DND-41 (cell line): ENCODE data around the gene MRPL40.

Source experiments
- ATAC-seq: fragments of 200-7000 bp; cut with Tn5 transposase; 3 replicates; pipeline ENCODE4 v1.9.1; 2021; ENCODE audit warnings: low read depth; ENCODE audit not compliant: insufficient read depth
- DNase-seq: peaks from one replicate; pipeline ENCODE4 v3.0.0-alpha.2; 2020
- H2AFZ ChIP-seq: 2 replicates; pipeline ENCODE4 v1.6.0; 2012; ENCODE audit warnings: low read depth, low read length
- H3K27ac ChIP-seq: 2 replicates; pipeline ENCODE4 v1.5.1; 2012; ENCODE audit warnings: low read length, inconsistent platforms
- H3K27me3 ChIP-seq: fragments of 200-600 bp; sonication (generic); 2 replicates; pipeline ENCODE4 v1.6.0; 2012; ENCODE audit warnings: low read length, mild to moderate bottlenecking, inconsistent platforms; ENCODE audit not compliant: insufficient read depth, poor library complexity
- H3K36me3 ChIP-seq: 2 replicates; pipeline ENCODE4 v1.5.1; 2012; ENCODE audit warnings: low read length, inconsistent platforms; ENCODE audit not compliant: insufficient read depth
- H3K4me1 ChIP-seq: 2 replicates; pipeline ENCODE4 v1.5.1; 2012; ENCODE audit warnings: mild to moderate bottlenecking, low read length; ENCODE audit not compliant: insufficient read depth
- H3K4me2 ChIP-seq: 2 replicates; pipeline ENCODE4 v1.6.0; 2012; ENCODE audit warnings: mild to moderate bottlenecking, moderate library complexity, low read length, inconsistent platforms; ENCODE audit not compliant: insufficient read depth
- H3K4me3 ChIP-seq, 2 experiments: fragments of 200-600 bp in 1 of 2; shearing (Covaris generic) in 1 of 2; 2 replicates each; pipeline ENCODE4 v1.5.1; 2012 to 2016; ENCODE audit warnings: inconsistent platforms in 2 of 2, low read length in 2 of 2, mild to moderate bottlenecking in 2 of 2, low read depth in 1 of 2, moderate library complexity in 1 of 2
- H3K79me2 ChIP-seq: 2 replicates; pipeline ENCODE4 v1.6.0; 2012; ENCODE audit warnings: low read length, inconsistent platforms; ENCODE audit not compliant: insufficient read depth
- H3K9ac ChIP-seq: 2 replicates; pipeline ENCODE4 v1.6.0; 2012; ENCODE audit warnings: low read depth, mild to moderate bottlenecking, inconsistent platforms, low read length, moderate library complexity
- H3K9me3 ChIP-seq: 2 replicates; pipeline ENCODE4 v1.5.1; 2012; ENCODE audit warnings: low read length, moderate library complexity, mild to moderate bottlenecking, inconsistent platforms; ENCODE audit not compliant: insufficient read depth, severe bottlenecking
- H4K20me1 ChIP-seq: 2 replicates; pipeline ENCODE4 v1.6.0; 2012; ENCODE audit warnings: low read length; ENCODE audit not compliant: insufficient read depth
- EZH2 ChIP-seq: IDR thresholded peaks from 3 replicates; pipeline ENCODE4 v1.6.1; 2012; ENCODE audit warnings: borderline replicate concordance, low read depth, mild to moderate bottlenecking, moderate library complexity, low read length, inconsistent platforms; ENCODE audit not compliant: severe bottlenecking
- TF ChIP-seq, protein P1 (sequence below): IDR thresholded peaks from 2 replicates; pipeline ENCODE4 v1.5.1; 2012; ENCODE audit warnings: borderline replicate concordance, low read length, moderate library complexity, mild to moderate bottlenecking; ENCODE audit not compliant: poor library complexity, severe bottlenecking; ENCODE audit errors: extremely low read depth

MRPL40 gene

DNA sequence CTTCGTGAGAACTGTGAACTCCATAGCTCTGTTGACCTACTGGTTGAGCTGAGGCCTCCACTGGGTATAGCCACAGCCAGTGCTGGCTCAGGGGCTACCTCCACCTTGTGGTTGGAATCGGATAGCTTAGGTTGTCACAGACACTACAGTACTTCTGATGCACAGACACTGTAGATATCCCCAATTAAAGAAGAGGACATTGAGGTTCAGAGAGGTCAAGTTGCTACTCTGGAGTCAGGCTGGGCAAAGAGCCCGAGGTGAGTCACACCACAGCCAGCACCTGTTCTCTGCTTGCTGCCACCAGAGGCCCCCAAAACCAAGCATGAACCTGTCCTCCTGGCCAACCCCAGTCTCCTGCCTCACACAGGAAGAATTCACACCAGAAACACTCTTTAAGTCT, 41.2 kb downstream of the MRPL40 start:
- Histone ChIP-seq H4K20me1 (peaks cover 80% of the 10 kb centered on the region), H3K4me2 (no peak overlapping the region), H2AFZ (no peak overlapping the region), H3K27ac (no peak overlapping the region), H3K4me3 (no peak overlapping the region), H3K79me2 (peaks cover 84% of the 10 kb centered on the region), H3K27me3 (no peaks in the 10 kb centered on the region), H3K9me3 (no peaks in the 10 kb centered on the region), H3K4me1 (peaks cover 22% of the 10 kb centered on the region), H3K9ac (no peak overlapping the region), H3K36me3 (peaks cover 77% of the 10 kb centered on the region)
- ATAC-seq (no peak), DNase-seq (no peak)
- TF ChIP-seq, protein P1, sequence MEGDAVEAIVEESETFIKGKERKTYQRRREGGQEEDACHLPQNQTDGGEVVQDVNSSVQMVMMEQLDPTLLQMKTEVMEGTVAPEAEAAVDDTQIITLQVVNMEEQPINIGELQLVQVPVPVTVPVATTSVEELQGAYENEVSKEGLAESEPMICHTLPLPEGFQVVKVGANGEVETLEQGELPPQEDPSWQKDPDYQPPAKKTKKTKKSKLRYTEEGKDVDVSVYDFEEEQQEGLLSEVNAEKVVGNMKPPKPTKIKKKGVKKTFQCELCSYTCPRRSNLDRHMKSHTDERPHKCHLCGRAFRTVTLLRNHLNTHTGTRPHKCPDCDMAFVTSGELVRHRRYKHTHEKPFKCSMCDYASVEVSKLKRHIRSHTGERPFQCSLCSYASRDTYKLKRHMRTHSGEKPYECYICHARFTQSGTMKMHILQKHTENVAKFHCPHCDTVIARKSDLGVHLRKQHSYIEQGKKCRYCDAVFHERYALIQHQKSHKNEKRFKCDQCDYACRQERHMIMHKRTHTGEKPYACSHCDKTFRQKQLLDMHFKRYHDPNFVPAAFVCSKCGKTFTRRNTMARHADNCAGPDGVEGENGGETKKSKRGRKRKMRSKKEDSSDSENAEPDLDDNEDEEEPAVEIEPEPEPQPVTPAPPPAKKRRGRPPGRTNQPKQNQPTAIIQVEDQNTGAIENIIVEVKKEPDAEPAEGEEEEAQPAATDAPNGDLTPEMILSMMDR: no peak
- TF ChIP-seq EZH2: no peak

DNA sequence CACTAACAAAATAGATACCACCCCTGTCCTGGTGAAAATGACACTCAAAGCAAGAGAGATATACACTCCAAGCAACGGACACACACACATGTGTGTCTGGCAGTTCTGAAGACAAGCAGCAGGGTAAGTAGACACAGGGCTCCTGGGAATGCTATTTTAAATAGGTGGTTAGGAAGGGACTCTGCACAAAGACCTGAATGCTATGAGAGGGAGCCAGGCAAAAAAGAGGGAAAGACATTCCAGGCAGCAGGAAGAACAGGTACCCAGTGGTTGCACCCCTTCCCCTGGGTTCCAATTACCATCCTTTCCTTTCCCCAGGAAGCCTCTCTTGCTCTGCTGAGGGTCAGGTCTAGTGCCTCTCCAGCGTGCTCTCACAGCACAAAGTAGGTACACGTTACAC, 43.7 kb downstream of the MRPL40 start:
- ATAC-seq: no peak
- Histone ChIP-seq H2AFZ (no peak overlapping the region), H3K27me3 (no peaks in the 10 kb centered on the region), H3K9me3 (no peaks in the 10 kb centered on the region), H4K20me1 (peaks cover 71% of the 10 kb centered on the region), H3K4me3 (no peak overlapping the region), H3K79me2 (peaks cover 84% of the 10 kb centered on the region), H3K27ac (no peak overlapping the region), H3K4me2 (peak overlapping the region; percentile 29; the same call in 1 of the 2 replicates), H3K9ac (no peak overlapping the region), H3K36me3 (peaks cover 58% of the 10 kb centered on the region), H3K4me1 (peaks cover 30% of the 10 kb centered on the region)
- no peak for TF ChIP-seq EZH2
- TF ChIP-seq, protein P1: no peak
- DNase-seq: no peak

DNA sequence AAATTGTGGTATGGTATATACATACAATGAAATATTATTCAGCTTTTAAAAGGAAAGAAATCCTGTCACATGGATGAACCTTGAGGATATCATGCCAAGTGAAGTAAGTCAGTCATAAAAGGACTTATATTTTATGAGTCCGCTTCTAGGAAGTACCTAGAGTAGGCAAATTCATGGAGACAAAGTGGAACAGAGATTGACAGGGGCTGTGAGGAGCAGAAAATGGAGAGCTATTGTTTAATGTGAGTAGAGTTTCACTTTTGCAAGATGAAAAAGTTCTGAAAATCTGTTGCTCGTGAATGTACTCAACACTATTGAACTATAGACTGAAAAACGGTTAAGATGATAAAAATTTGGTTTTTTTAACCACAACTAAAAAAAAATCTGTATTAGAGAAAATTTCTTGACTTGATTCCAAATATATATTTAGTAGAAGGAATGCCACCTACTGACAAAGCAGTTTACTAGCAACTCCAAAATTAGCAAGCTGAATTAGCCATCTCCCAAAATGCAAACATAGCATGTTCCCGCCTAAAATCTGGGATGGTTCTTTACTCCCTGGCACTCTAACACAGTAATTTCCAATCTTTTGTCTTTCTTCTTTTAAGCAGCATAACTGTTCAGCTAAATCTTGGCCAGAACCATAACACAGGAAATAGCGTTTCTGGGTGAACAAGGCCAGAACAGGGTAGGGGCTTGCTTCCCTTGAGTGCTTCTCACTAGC, 45.1 kb downstream of the MRPL40 start:
- Histone ChIP-seq H4K20me1 (peaks cover 65% of the 10 kb centered on the region), H2AFZ (no peak overlapping the region), H3K79me2 (peaks cover 87% of the 10 kb centered on the region), H3K27me3 (no peaks in the 10 kb centered on the region), H3K27ac (peak overlapping the region; percentile 100), H3K4me1 (peaks cover 43% of the 10 kb centered on the region), H3K36me3 (peaks cover 56% of the 10 kb centered on the region), H3K9me3 (no peaks in the 10 kb centered on the region), H3K4me2 (peak overlapping the region; percentile 93), H3K9ac (peak overlapping the region; percentile 79), H3K4me3 (peak overlapping the region; percentile 52 to 98; a peak in 3 of 4 replicates)
- DNase-seq (no peak), ATAC-seq (no peak)
- no peak for TF ChIP-seq EZH2
- TF ChIP-seq, protein P1: peak; percentile 61
